ENCODE data around the gene DNAJA2. TPM values are rescaled to one million over a fixed set of nuclear protein-coding genes. Genes with fewer than 3 reads are reported as not detected.

The DNAJA2 gene
- total and polyA plus RNA-seq, 12 donors = 34.7 to 96.8 (median 71.4) TPM

DNA sequence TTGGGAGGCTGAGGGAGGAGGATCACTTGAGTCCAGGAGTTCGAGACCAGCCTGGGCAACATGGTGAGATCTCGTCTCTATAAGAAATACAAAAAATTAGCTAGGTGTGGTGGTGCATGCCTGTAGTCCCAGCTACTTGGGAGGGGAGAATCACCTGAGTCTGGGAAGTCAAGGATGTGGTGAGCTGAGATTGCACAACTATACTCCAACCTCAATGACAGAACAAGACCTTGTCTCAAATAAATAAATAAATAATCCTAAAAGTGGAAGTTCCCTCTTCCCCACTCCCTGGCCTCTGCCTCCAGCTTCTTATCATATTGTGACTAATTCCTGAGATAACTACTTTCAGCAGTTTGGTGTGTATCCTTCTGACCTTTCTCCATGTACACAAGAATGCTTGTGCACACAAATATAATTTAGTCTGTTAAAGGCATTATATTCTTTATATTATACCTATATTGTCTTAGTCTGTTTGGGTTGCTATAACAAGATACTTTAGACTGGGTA is 23.5 kb upstream of the DNAJA2 start:
- no peaks in the 10 kb centered on the region for H3K9me3 ChIP-seq (replicated peaks in 1 of 3)
- no peak for DNase-seq
- no peak for TF ChIP-seq POLR2A (IDR thresholded peaks at IDR 0.05)
- TF ChIP-seq, protein P1, sequence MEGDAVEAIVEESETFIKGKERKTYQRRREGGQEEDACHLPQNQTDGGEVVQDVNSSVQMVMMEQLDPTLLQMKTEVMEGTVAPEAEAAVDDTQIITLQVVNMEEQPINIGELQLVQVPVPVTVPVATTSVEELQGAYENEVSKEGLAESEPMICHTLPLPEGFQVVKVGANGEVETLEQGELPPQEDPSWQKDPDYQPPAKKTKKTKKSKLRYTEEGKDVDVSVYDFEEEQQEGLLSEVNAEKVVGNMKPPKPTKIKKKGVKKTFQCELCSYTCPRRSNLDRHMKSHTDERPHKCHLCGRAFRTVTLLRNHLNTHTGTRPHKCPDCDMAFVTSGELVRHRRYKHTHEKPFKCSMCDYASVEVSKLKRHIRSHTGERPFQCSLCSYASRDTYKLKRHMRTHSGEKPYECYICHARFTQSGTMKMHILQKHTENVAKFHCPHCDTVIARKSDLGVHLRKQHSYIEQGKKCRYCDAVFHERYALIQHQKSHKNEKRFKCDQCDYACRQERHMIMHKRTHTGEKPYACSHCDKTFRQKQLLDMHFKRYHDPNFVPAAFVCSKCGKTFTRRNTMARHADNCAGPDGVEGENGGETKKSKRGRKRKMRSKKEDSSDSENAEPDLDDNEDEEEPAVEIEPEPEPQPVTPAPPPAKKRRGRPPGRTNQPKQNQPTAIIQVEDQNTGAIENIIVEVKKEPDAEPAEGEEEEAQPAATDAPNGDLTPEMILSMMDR (IDR thresholded peaks at IDR 0.05) = no peak
- WGBS, 4 donors = 92 to 94% (median 93%) methylated on average over 2 of the region's 2 CpGs
- H3K4me3 ChIP-seq = no peak overlapping the region
- no peaks in the 10 kb centered on the region for H3K27me3 ChIP-seq
- no peaks in the 10 kb centered on the region for H3K4me1 ChIP-seq (replicated peaks in 1 of 2)
- no peak overlapping the region for H3K27ac ChIP-seq
- no peaks in the 10 kb centered on the region for H3K36me3 ChIP-seq (replicated peaks in 1 of 2)
- intact Hi-C loops (cut with DNase I) = no loop called here

DNA sequence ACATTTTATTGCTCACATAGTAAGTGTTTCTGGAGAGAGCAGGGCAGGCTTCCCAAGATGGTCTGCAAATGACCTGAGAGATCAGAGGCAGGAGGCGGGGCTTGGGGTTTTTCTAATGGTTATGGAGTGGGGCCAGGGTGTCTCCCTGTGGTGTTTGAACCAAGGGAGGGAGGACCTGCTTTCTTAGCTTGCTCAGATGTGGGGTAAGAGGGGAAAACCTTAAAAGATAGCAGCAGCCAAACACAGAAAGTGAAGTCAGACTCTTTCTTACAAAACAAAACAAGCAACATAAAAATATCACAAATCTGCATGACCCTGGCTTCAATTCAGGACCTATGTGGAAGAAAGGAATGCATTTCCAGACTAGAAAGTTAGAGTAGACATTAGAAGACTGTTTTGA is 22.9 kb upstream of the DNAJA2 start:
- Histone ChIP-seq H3K4me3 (no peak overlapping the region), H3K9me3 (replicated peaks in 1 of 3) (no peaks in the 10 kb centered on the region), H3K4me1 (replicated peaks in 1 of 2) (no peaks in the 10 kb centered on the region), H3K27me3 (no peaks in the 10 kb centered on the region), H3K27ac (no peak overlapping the region), H3K36me3 (replicated peaks in 1 of 2) (no peaks in the 10 kb centered on the region)
- DNase-seq = no peak
- TF ChIP-seq POLR2A (IDR thresholded peaks at IDR 0.05) = no peak
- TF ChIP-seq, protein P1 (IDR thresholded peaks at IDR 0.05) = no peak
- 81 to 100% (median 93%) methylated on average over 1 of the region's 1 CpG for WGBS, 4 donors
- intact Hi-C loops (cut with DNase I) = no loop called here

DNA sequence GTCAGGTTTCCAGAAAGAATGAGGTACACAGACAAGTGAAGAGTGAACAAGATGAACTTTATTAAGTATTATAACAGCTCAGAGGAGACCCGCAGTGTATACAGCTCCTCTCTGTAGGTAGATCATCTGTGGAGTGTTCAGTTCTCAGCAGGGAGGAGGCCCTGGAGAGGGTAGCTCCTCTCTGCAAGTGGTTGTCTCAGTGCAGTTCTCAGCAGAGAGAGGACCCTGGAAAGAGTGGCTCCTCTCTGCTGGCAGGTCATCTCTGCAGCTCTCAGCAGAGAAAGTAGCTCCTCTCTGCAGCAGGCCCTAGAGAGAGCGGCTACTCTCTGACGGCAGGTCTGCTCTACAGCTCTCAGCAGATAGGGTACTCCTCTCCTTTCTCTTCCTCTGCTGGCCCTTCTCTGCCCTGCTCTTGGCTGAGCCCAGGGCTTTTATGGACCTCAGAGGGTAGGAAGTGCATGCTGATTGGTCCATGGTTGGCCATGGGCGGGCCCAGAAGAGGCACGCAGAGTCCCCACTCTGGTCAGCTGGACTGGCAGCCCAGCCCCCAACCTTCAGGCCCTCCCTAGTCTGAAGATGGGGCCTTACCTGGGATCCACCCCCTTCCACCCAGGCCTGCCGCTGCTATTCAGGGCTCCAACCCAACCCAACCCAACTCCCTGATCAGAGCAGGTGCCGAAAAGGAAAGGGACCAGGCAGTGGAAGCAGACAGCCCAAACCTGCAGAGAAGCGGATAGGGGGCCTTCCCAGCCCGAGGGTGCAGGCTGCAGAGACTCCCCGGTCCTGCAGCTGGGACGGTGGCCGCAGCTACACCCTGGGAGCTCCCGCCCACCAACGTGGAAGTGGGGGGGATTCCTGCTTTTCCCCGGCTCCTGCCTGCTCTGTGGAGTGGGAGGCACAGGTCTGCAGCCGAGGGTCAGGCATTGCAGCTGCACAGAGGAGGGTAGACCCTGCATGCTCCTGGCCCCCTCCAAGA is 18.5 kb upstream of the DNAJA2 start:
- intact Hi-C loops (cut with DNase I) = no loop called here

DNA sequence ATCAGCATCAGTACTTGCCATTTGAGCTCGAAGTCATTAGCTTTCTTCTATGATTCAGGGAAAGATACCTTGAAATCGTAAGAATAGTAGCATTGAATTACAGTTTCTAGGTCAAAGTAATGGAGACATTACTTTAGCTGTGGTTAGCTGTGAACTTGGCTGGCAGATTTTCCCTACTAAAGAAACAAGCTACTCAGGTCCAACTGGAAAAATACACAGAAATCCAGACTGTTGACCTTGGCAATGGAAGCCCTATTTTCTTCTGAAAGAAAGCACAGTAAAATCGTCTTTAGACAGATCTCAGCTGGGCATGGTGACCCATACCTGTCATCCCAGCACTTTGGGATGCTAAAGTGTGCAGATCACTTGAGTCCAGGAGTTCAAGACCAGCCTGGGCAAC is 13.4 kb upstream of the DNAJA2 start:
- H3K9me3 ChIP-seq (replicated peaks in 1 of 3) = no peaks in the 10 kb centered on the region
- H3K27me3 ChIP-seq = no peaks in the 10 kb centered on the region
- intact Hi-C loops (cut with DNase I) = no loop called here
- TF ChIP-seq POLR2A (IDR thresholded peaks at IDR 0.05) = no peak
- TF ChIP-seq, protein P1 (IDR thresholded peaks at IDR 0.05) = no peak
- peak overlapping the region in 1 of 5 donors; percentile 10 for H3K27ac ChIP-seq
- H3K4me3 ChIP-seq = no peak overlapping the region
- H3K4me1 ChIP-seq (replicated peaks in 1 of 2) = peaks cover 0 to 9% of the 10 kb centered on the region in 2 donors
- WGBS, 4 donors = 14 to 32% (median 25%) methylated on average over 3 of the region's 3 CpGs
- H3K36me3 ChIP-seq (replicated peaks in 1 of 2) = no peaks in the 10 kb centered on the region
- no peak for DNase-seq

More for the DNA sequence above, 18.5 kb upstream of the DNAJA2 start:
- no peaks in the 10 kb centered on the region for H3K27me3 ChIP-seq
- TF ChIP-seq, protein P1 (IDR thresholded peaks at IDR 0.05) = no peak
- no peak for TF ChIP-seq POLR2A (IDR thresholded peaks at IDR 0.05)
- H3K27ac ChIP-seq = no peak overlapping the region
- H3K4me1 ChIP-seq (replicated peaks in 1 of 2) = peaks cover 0 to 5% of the 10 kb centered on the region in 2 donors
- no peaks in the 10 kb centered on the region for H3K9me3 ChIP-seq (replicated peaks in 1 of 3)
- 83 to 98% (median 94%) methylated on average over 4 to 16 of the region's 16 CpGs for WGBS, 4 donors
- no peaks in the 10 kb centered on the region for H3K36me3 ChIP-seq (replicated peaks in 1 of 2)
- H3K4me3 ChIP-seq = no peak overlapping the region
- no peak for DNase-seq
